PFSK-1 (cell line): ENCODE measurements around the gene PTGDR2.

Source experiments
- POLR2AphosphoS5 ChIP-seq: IDR thresholded peaks from 2 replicates; pipeline ENCODE4 v1.6.1; 2012; ENCODE audit warnings: low read depth, mild to moderate bottlenecking, control low read depth, low read length, moderate library complexity
- REST ChIP-seq, 2 experiments: IDR thresholded peaks; 2 replicates each; pipeline versions ENCODE4 v1.6.1 to v1.8.0; 2011 to 2012; ENCODE audit warnings: low read depth in 2 of 2, low read length in 2 of 2, control low read depth in 1 of 2, inconsistent platforms in 1 of 2, mild to moderate bottlenecking in 1 of 2, moderate library complexity in 1 of 2; ENCODE audit not compliant: insufficient read depth in 1 of 2
- SIN3A ChIP-seq: IDR thresholded peaks from 2 replicates; pipeline ENCODE4 v1.6.1; 2012; ENCODE audit warnings: mild to moderate bottlenecking, low read length, moderate library complexity, borderline replicate concordance; ENCODE audit not compliant: insufficient read depth
- TAF1 ChIP-seq: IDR thresholded peaks from 2 replicates; pipeline ENCODE4 v1.6.1; 2012; ENCODE audit warnings: low read length, control low read depth, borderline replicate concordance; ENCODE audit not compliant: insufficient read depth

GRCh38 chr11:60830478-60831142 is 25.1 kb downstream of the PTGDR2 start:
- TF ChIP-seq TAF1, result no peak
- no peak for TF ChIP-seq REST (IDR thresholded peaks at IDR 0.05; ENCODE audit: insufficient read depth in 1 of 2, low read depth in 2 of 2, low read length in 2 of 2)
- TF ChIP-seq POLR2AphosphoS5, result no peak
- TF ChIP-seq SIN3A, result no peak
